Ovary (tissue), 3 donors: ENCODE measurements around the gene DCAF8.

ENCODE experiments used
- CTCF ChIP-seq, 3 donors: fragments of 450-650 bp in 2 of 3; fragments of 200-600 bp in 1 of 3; IDR thresholded peaks; one replicate each; pipeline versions ENCODE4 v1.5.1 to v1.8.0; 2016 to 2022; ENCODE audit warnings: antibody characterized with exemption in 3 of 3, mild to moderate bottlenecking in 1 of 3
- EP300 ChIP-seq: sonication (generic); formaldehyde crosslinking; IDR thresholded peaks from one replicate; pipeline ENCODE4 v1.6.1; 2017; ENCODE audit warnings: antibody characterized with exemption
- POLR2A ChIP-seq: fragments of 450-650 bp; IDR thresholded peaks from one replicate; pipeline ENCODE4 v1.6.1; 2017; ENCODE audit warnings: antibody characterized with exemption, mild to moderate bottlenecking, moderate library complexity
- donor health status: DM: no; HTN: no; CAD: no.

DNA sequence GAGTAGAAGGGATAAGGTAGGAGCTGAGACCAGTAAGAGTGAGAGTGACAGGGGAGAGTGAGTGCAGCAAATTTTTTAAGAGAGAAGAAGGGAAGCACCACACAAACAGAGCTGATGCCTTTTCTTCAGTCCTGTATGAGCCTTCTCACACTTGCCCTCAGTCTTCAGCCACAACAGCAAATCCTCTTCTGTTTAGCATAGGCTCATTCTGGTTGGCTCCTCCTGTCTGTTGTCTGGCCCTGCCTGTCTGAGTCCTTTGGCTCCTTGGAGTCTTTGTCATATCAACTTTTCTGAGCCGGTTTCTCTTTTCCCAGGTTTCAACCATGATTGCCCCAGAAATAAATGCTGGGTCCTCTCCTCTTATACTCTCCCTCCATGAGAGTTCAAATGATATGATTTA is 84.7 kb downstream of the DCAF8 start:
- no peak for TF ChIP-seq POLR2A
- TF ChIP-seq CTCF (IDR thresholded peaks at IDR 0.05) = no peak
- TF ChIP-seq EP300 = no peak
